GM21737 (cell line): ENCODE data around the gene ABHD14A.
"Not testable (repeated sequence)": the region's sequence is repeated elsewhere in the genome, so short reads cannot be mapped to it uniquely, and the experiment has no call there.

ENCODE experiments used
- ATAC-seq: cut with Tn5 transposase; IDR thresholded peaks from one replicate; pipeline ENCODE4 v1.9.1; 2021; ENCODE audit warnings: mild to moderate bottlenecking, moderate library complexity; ENCODE audit not compliant: unreplicated experiment

ABHD14A gene

DNA sequence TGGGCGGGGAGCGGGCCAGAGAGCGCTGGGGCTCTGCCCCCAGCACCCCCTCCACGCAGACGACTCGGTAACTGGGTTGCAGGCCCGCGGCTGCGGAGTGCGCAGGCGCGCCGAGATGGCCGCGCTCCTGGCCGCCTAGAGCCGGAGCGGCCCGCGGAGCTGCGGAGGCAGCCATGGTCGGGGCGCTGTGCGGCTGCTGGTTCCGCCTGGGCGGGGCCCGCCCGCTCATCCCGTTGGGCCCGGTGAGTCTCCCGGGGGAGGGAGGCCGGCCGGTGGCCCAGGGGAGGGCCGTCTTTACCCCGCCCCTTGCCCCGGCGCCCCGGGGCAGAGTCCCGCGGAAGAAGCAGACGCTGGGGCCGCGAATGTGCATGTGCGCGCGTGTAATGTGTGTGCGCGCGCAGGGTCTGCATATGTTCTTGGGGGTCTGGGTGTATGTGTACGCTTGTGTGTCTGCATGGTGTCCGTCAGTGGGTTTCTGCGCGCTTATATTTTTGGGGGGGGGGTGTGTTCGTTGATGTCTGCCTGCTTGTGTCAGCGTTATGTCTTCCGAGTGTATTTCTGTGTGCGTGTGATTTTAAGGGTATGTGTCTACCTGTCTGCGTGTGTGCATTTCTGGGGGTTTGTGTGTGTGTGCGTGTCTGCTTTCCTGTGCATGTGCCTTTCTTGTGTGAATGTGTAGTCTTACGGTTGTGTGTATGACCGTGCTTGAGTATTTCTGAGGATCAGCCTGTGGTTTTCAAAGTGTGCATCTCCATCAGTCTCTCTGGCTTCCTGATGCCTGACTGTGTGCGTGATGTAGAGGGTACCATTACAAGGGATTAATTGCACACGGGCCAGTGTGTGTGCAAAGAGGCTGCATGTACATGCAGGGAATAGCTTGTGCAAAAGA is at the start of gene ABHD14A:
ABHD14A (plus strand) TSS at position 102 of the 889 bp plus-strand sequence; CDS start at position 174, 72 bp downstream.
- peak; percentile 55 for ATAC-seq

DNA sequence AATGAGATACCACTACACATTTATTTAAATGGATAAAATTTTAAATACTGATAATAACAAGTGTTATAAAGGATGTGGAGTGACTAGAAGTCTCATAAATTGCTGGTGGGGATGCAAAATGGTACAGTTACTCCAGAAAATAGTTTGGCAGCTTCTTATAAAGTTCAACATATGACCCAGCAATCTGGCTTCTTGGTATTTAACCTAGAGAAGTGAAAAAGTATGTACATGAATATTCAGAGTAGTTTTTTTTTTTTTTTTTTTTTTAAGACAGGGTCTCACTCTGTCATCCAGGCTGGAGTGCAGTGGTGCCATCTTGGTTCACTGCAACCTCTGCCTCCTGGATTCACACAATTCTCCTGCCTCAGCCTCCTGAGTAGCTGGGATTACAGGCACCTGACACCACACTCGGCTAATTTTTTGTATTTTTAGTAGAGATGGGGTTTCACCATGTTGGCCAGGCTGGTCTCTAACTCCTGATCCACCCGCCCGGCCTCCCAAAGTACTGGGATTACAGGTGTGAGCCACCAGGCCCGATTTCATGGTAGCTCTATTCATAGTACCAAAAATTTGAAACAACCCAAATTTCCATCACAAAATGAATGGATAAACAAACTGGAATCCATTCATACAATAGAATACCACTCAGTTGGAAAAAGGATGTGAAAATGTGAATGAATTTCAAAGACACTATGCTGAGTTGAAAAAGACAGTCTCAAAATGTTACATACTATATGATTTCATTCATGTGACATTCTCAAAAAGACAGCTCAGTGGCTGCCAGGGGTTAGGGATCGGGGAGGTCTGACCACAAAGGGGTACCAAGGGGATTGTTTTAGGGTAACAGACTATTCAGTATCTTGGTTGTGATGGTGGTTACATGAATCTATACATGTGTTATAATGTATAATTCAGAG is 47.5 kb upstream of the ABHD14A start:
- ATAC-seq, result no peak

GRCh38 chr3:51928438-51928837 is 46.4 kb upstream of the ABHD14A start:
- no peak for ATAC-seq

DNA sequence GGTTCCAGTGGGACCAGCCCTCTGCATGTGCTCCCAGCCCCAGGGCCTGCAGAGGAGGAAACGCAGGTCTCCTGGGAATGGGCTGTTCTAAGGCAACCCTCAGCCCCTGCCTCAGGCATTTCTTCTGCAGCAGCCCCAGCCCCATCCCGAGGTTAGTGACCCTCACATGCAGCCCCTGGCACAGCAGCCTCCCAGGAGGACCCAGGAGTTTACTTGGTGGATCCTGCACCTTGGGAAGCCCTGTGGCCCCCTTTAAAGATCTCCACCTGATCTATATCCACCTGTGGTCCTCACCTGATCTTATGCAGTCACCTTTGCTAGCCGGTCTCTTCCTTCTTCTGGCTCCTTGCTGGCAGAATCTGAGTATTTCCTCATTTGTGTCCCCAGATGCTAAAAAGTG is 45.9 kb upstream of the ABHD14A start:
- ATAC-seq, result not testable (repeated sequence)

DNA sequence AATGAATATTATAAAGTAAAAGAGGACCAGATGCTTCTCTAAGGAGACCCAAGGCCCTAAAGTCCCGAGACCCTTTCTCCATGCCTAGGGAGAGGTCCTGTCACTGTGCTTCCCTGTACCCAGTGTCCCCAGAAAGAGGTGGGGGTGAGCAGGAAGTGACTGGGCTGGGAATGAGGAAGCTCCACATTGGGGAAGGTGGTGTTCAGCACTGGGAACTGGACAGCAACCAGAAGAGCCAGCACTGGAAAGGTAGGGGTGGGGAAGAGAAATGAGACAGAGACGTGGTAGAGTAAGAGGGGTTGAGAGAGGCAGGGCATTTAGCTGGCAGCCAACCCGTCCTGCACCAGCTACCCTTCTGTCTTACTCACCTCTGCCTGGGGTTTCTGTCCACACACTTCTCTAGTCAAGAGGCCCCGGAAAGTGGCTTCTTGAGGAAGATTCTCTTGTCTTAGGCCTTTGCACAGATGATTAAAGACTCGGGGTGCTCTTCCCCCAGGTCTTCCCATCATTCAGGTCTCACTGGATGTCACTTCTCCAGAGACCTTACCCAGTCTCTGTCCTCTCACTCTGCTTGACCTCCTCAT is 45.4 kb upstream of the ABHD14A start:
- ATAC-seq, result no peak

- no peak for ATAC-seq
Observed at GRCh38 chr3:51930439-51930838, 44.4 kb upstream of the ABHD14A start.

DNA sequence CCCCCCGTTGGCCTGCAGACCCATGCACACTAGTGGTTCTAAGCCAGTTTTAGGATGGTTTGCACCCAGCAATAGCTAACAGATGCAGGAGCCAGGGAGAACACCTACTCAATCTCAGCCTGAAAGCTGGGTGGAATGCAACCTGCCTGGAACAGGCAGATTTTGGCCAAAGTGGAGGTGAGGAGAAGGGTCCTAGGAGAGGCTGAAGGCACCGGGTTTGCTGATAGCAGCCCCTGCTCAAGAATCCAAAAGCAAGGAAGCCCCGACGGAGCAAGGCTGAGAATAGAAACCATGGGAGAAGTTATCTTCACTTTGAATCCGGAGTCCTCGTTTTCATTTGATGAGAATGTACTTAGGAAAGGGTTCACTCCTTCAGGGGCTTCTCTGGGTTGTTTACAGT is 43.1 kb upstream of the ABHD14A start:
- no peak for ATAC-seq

- no peak for ATAC-seq
Observed at GRCh38 chr3:51932471-51933370, 42.1 kb upstream of the ABHD14A start.

DNA sequence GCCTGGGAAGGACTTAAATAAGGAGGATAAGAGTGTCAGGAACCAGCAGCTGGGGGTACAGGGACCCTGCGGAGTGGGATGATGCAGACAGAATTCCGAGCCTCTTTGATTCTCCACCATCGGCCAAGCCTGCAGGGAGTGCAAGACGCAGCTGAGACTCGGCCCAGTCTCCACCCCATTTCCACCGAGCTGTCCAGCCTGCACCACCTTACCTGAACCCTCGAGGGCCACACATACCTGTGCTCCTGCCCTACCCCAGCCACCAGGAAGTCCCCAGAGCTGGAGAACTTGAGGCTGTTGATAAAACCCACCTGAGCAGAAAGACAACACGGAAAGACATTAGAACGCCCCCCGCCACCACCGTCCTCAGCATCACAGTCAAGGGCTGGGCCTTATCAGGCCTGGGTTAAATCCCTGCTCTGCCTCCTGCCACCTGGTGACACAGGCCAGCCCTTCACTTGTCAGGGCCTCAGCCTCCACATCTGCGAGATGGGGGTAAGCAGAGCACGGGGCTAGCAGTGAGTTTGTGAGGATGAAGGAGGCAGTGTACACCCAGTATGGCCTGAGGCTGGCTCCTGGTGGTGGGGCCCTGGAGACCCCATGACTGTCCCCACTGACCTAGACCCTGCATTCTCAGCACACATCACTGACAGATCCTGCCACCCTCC is 41.3 kb upstream of the ABHD14A start:
- no peak for ATAC-seq

DNA sequence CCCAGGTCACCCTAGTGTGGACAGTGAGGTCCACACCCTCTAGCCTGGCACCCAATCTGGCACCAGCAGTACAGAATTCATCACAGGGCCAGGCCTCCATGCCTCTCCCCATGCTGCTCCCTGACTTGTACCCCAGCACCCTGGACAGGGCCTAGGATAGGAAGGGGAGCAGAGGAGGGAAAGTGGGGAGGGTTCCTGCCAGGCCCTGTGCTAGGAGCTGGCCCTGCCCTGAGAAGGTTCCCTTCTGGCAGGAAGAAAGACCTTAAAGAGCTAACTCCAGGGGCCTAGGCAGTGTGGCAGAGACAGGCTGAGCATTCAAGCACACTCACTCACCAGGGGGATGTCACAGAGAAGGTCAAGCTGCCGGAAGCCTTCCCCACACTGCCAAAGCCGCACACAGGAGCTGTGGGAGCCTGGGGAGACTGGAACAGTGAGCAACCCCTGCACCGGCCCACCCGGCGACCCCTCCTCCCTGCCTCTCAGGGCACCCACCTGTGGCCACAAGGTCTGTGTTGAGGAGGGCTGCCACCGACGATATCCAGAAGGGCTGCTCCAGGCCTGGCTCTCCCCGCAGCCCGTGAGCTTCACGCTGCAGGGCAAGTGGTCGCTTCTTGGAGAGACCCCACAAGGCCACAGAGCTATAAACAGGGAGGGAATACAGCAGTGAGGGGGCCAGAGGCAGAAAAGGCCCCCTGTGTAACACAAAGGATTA is 40.6 kb upstream of the ABHD14A start:
- ATAC-seq, result no peak

DNA sequence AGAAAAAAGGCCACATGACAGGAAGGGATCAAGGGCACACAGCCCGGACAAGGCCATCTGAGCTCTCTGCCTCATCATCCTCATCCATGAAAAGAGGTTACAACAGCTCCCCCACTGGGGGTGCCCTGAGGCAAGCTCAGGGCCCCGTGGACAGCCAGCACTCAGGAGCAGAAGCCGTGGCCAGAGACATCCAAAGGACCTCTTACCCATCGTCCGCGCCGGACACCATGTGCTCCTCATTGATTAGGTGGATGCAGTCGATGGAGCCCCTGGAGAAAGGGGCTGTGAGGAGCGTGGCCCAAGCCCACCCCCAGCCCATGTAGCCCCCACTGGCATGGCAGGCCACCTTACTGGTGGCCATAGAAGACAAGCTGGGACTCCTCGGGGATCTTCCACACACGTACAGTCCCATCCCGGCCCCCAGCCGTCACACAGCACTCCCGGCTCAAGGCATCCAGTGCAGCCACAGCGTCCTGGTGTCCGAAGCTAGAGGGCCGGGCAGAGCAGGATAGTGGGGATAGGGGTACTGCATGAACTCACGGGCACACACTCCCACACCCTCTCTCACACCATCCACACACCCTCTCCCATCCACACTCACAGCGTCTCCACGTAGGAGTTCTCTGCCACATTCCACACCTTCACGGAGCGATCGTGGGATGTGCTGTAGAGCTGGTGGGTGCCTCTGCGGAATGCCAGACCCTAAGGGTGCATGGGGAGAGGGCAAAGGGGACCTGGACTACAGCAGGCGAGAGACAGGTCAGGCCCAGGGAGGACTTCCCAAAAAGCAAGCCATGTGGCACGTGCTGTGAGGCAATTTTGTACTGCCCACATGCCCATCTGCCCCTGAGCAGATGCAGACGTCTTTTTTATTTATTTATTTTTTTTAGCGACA is 39.6 kb upstream of the ABHD14A start:
- ATAC-seq, result no peak

DNA sequence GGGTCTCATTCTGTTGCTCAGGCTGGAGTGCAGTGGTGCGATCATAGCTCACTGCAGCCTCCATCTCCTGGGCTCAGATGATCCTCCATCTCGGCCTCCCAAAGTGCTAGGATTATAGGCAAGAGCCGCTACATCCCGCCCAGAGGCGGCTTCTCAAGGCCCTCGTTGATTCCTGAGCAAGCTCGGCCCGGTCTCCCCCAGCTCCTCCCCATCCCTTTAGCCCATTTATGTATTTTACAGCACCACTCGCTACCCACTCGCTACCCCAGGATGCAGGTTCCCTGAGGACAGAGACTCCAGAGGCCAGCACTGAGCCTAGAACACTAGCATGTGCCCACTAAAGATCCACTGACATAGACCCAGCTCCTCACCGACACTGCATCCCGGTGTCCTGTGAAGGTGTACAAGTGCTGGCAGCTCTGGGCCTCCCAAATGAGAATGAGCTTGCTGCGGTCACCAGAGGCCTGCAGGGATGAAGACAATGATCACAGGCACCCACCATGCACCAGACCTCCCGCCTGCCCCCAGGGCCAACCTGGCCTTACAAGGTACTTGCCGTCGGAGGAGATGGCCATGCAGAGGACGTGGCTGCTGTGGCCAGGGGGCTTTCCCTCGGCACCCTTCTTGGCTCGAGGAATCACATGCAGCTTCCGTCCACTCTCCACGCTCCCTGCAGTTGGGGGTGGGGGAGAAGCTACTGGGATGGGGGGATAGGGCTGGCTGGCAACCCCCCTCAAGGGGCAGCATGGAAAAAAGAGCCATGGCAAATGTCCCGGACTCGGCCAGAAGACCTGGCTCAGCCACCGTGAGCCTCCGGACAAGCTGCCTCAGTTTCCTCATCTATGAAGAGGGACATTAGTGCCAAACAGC is 38.7 kb upstream of the ABHD14A start:
- ATAC-seq, result no peak

DNA sequence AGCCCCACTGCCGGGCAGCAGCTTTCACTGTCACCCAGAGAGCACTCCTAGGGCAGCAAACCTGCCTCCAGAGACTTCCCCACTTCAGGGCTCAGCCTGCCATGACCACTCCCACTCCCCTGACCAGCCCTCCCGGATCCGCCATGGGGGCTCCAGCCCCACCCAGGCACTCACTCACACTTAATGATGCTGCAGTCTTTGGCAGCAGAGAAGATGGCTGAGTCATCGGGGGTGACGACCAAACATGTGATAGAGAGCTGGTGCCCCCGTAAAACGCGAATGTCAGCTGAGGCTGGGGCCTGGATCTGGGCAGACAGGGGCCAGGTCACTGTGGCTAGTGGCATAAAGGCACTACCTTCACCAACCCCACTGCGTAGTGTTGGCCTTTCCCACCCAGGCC is 37.9 kb upstream of the ABHD14A start:
- ATAC-seq, result no peak

- no peak for ATAC-seq
Observed at GRCh38 chr3:51937611-51938450, 37.0 kb upstream of the ABHD14A start.

GRCh38 chr3:51938780-51939425 is 36.0 kb upstream of the ABHD14A start:
- no peak for ATAC-seq
